Gastrocnemius medialis (tissue), 4 donors: Measurements from ENCODE around the gene CYP3A4.

Experiments used
- CTCF ChIP-seq, 5 experiments: fragments of 450-650 bp in 3 of 5; fragments of 200-600 bp in 2 of 5; sonication (generic) in 2 of 5; IDR thresholded peaks in 4 of 5; conservative IDR thresholded peaks in 1 of 5; 1 replicate in 4 of 5; 2 replicates in 1 of 5; pipeline ENCODE4 v1.5.1; 2016 to 2019; ENCODE audit warnings: antibody characterized with exemption in 5 of 5, mild to moderate bottlenecking in 3 of 5, moderate library complexity in 3 of 5
- POLR2A ChIP-seq, 2 donors: fragments of 450-650 bp; IDR thresholded peaks; one replicate each; pipeline ENCODE4 v1.6.1; 2017; ENCODE audit warnings: antibody characterized with exemption in 2 of 2, mild to moderate bottlenecking in 2 of 2, moderate library complexity in 2 of 2

GRCh38 chr7:99798972-99799371 lies 15.0 kb upstream of the CYP3A4 start:
- TF ChIP-seq CTCF (IDR thresholded peaks at IDR 0.05 in 4 of 5, conservative IDR thresholded peaks at IDR 0.05 in 1 of 5): no peak
- TF ChIP-seq POLR2A (IDR thresholded peaks at IDR 0.05): no peak
